Coronary artery (tissue), 2 donors: ENCODE results near the gene ATAD3B.
A peak's percentile ranks its signal among the peaks of the same experiment; 100 is the strongest.
"Not testable (repeated sequence)": the region's sequence is repeated elsewhere in the genome, so short reads cannot be mapped to it uniquely, and the experiment has no call there.

Source experiments
- DNase-seq: peaks from one replicate; pipeline ENCODE4 v3.0.0-alpha.2; 2017; ENCODE audit warnings: low spot score
- H3K27ac ChIP-seq, 2 donors: fragments of 200-600 bp; sonication (generic); one replicate each; pipeline ENCODE4 v1.5.1; 2016 to 2019
- H3K4me3 ChIP-seq: fragments of 200-600 bp; sonication (generic); 2 replicates; pipeline ENCODE4 v1.5.1; 2016; ENCODE audit warnings: mild to moderate bottlenecking, moderate library complexity
- TF ChIP-seq, protein P1 (sequence below): fragments of 200-600 bp; sonication (generic); IDR thresholded peaks from one replicate; pipeline ENCODE4 v1.5.1; 2019; ENCODE audit warnings: antibody characterized with exemption

ATAD3B gene

DNA sequence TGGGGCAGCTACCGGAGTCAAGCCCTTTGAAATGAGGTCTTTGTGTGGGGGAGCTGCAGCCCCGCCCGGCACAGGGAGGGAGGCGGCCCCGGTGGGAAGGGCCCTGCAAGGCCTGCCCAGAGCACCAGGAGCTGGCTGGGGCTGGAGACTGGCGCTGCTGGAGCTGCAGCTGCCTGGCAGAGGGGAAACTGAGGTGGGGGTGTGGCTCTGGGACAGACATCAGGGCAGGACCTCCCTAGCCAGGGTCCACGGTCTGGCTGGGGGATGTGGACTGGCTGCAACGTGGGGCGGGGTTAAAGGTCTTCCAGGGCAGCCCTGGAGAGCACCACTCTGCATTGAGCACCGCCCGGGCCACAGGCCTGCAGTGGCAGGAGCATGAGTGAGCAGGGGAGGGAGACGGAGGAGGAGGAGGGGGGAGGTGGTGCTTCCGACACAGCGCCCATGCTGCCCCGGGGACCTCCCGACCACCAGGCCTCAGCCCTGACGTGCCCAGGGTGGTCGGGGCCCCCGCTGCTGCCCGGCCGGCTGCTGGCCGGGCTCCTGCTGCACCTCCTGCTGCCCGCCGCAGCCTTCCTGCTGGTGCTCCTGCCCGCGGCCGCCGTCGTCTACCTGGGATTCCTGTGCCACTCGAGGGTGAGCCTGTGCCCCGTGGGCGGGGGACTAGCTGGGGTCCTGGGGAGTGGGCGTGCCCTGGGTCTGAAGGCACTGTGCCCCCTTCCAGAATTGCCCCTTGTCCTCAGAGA, 45.6 kb upstream of the ATAD3B start:
- Histone ChIP-seq H3K4me3 (no peak overlapping the region), H3K27ac (no peak overlapping the region)
- TF ChIP-seq, protein P1, sequence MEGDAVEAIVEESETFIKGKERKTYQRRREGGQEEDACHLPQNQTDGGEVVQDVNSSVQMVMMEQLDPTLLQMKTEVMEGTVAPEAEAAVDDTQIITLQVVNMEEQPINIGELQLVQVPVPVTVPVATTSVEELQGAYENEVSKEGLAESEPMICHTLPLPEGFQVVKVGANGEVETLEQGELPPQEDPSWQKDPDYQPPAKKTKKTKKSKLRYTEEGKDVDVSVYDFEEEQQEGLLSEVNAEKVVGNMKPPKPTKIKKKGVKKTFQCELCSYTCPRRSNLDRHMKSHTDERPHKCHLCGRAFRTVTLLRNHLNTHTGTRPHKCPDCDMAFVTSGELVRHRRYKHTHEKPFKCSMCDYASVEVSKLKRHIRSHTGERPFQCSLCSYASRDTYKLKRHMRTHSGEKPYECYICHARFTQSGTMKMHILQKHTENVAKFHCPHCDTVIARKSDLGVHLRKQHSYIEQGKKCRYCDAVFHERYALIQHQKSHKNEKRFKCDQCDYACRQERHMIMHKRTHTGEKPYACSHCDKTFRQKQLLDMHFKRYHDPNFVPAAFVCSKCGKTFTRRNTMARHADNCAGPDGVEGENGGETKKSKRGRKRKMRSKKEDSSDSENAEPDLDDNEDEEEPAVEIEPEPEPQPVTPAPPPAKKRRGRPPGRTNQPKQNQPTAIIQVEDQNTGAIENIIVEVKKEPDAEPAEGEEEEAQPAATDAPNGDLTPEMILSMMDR: no peak
- no peak for DNase-seq

DNA sequence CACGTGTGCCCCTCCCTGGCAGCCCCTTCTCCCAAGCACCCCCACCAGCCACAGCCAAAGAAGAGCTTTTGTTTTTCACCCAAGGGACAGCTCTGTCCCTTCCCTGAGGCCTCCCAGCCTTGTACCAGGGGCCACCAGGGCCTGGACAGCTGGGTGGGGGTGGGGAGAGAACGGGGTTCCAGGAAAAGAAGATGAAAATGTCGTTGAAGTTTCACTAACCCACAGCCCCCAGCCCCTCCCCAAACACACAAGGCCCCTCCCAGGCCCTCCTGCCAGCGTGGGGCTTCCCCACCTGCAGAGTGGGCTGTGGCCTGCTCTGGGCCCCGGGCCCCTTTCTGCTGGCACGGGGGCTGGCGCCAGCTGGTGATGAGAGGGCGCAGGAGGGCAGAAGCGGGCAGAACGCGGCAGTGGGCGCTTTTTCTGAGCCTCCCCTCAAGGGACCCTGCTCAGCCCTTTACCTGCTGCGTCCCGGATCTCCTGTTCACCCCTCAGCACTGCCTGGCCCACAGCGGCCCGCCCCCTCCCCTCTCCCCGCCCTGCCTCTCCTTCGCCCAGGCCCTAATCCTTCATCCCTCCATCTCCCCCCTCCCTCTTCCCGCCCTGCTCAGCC, 45.0 kb upstream of the ATAD3B start:
- TF ChIP-seq, protein P1: no peak
- Histone ChIP-seq H3K27ac (no peak overlapping the region), H3K4me3 (no peak overlapping the region)
- DNase-seq: no peak

DNA sequence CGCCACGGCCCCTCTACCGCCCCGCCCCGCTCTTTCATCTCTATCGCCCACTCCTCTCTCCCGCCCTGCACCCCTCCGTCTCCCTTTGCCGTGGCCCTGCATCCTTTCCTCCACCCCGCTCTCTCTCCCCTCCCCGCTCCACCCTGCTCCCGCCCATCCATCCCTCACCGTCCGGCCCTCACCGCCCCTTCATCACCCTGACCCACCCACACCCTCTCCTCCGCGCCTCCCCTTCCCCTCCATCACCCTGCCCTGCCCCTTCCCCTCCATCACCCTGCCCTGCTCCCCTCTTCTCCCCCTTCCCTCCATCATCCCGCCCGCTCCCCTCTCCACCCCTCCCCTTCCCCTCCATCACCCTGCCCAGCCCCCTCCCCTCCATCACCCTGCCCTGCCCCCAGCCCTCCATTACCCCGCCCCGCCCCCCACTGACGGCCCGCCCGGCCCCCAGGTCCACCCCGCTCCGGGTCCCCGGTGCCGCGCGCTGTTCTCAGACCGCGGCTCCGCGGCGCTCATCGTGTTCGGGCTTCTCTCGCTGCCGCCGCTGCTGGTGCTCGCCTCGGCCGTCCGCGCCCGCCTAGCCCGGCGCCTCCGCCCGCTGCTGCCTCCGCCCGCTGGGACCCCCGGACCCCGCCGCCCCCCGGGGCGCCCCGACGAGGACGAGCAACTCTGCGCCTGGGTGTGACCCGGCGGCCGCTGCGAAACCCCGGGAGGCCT, 44.3 kb upstream of the ATAD3B start:
- TF ChIP-seq, protein P1: no peak
- no peak for DNase-seq
- Histone ChIP-seq H3K27ac (peak overlapping the region in 1 of 2 donors; percentile 63), H3K4me3 (peak overlapping the region; percentile 71)

DNA sequence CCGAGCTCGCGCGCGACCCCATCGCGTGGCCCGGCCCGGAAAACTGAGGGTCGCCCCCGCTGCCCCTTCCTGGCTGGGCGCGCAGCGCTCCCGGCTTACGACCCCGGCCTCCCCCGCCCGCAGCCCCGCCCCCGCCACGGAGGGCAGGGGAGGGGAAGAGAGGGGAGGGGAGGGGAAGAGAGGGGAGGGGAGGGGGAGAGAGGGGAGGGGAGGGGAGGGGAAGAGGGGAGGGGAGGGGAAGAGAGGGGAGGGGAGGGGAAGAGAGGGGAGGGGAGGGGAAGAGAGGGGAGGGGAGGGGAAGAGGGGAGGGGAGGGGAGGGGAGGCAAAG, 43.8 kb upstream of the ATAD3B start:
- H3K4me3 ChIP-seq: peak overlapping the region; percentile 71
- DNase-seq: no peak
- H3K27ac ChIP-seq: peak overlapping the region in 1 of 2 donors; percentile 63
- TF ChIP-seq, protein P1: no peak

DNA sequence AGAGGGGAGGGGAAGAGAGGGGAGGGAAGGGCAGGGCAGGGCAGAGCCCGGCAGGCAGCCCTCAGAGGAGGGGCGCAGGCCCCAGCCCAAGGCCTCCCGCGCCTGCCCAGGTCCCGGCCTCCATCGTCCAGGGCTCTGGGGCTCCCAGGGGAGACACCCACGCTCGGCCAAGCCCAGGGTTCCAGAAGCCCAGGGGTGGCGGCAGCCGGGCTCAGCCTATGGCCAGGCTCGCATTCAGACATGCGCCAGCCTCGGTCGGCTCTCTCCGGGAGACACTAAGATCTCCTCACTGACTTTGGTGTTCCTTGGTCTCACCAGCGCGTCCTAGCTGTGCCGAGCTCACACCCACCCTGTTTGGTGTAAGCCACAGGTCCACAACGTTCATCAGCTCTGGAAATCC, 43.4 kb upstream of the ATAD3B start:
- peak overlapping the region in 1 of 2 donors; percentile 69 for H3K27ac ChIP-seq
- TF ChIP-seq, protein P1: no peak
- H3K4me3 ChIP-seq: no peak overlapping the region
- DNase-seq: no peak

DNA sequence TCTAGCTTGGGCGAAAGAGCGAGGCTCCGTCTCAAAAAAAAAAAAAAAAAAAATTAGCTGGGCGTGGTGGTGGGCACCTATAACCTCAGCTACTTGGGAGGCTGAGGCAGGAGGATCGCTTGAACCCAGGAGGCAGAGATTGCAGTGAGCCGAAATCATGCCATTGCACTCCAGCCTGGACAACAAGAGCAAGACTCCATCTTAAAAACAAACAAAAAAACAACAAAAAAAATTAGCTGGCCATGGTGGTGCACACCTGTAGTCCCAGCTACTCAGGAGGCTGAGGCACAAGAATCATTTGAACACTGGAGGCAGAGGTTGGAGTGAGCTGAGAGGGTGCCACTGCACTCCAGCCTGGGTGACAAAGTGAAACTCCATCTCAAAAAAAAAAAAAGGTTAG, 42.6 kb upstream of the ATAD3B start:
- not testable (repeated sequence) for DNase-seq, H3K27ac ChIP-seq, H3K4me3 ChIP-seq

DNA sequence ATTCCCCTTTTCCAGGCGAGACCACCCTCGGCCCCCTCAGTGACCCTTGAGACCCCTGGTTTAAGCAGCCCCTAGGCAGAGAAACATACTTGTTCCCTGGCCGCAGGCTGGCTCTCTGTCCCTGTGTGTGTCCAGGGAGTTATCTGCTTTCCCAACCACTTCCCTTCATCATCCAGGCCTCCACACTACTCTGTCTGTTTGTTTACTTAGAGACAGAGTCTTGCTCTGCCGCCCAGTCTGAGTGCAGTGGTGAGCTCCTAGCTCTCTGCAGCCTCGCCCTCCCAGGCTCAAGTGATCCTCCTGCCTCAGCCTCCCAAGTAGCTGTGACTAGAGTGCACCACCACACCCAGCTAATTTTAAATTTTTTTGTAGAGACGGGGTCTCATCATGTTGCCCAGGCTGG, 41.9 kb upstream of the ATAD3B start:
- Histone ChIP-seq H3K4me3 (peak overlapping the region; percentile 39), H3K27ac (peak overlapping the region; percentile 82 to 88)
- no peak for DNase-seq
- TF ChIP-seq, protein P1: no peak
